ENCODE data around the gene KCNIP4. TPM values are rescaled to one million over a fixed set of nuclear protein-coding genes. Genes with fewer than 3 reads are reported as not detected.
A peak's percentile ranks its signal among the peaks of the same experiment; 100 is the strongest.

The KCNIP4 gene
- total RNA-seq, 1 donor from 2014 or later, result not detected

DNA sequence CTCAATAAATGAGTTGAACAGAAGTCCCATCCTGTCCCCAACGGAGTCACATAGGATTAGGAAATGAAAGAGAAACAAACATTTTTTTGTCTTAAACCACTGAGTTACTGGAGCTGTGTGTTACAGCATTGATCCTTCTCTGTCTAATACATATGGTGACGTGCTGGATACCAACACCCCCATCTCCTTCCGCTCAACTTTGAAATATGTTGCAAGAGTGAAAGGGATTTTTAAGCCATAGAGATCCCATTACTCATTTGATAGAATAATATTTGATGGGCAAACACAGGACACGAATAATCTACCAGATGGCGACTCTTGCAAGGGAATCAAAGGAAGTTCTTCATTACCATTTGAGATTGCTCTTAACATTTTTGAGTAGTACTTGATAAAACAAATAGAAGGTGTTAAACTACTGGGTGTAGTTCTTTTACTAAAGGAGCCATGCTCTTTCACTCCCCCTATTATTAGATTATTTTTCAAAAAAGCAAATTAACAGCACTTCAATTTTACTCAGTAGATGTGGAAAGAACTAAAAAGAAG, 1107.9 kb downstream of the KCNIP4 start:
- no peak for DNase-seq (ENCODE audit: low spot score)
- peaks cover 13% of the 10 kb centered on the region for H3K9me3 Mint-ChIP-seq (ENCODE audit: low read depth)
- no peak overlapping the region for H3K27ac Mint-ChIP-seq (ENCODE audit: unreplicated experiment)
- TF ChIP-seq, protein P1, sequence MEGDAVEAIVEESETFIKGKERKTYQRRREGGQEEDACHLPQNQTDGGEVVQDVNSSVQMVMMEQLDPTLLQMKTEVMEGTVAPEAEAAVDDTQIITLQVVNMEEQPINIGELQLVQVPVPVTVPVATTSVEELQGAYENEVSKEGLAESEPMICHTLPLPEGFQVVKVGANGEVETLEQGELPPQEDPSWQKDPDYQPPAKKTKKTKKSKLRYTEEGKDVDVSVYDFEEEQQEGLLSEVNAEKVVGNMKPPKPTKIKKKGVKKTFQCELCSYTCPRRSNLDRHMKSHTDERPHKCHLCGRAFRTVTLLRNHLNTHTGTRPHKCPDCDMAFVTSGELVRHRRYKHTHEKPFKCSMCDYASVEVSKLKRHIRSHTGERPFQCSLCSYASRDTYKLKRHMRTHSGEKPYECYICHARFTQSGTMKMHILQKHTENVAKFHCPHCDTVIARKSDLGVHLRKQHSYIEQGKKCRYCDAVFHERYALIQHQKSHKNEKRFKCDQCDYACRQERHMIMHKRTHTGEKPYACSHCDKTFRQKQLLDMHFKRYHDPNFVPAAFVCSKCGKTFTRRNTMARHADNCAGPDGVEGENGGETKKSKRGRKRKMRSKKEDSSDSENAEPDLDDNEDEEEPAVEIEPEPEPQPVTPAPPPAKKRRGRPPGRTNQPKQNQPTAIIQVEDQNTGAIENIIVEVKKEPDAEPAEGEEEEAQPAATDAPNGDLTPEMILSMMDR (IDR thresholded peaks at IDR 0.05), result no peak
- peaks cover 22% of the 10 kb centered on the region for H3K4me1 Mint-ChIP-seq (ENCODE audit: low read depth)
- H3K27me3 Mint-ChIP-seq (ENCODE audit: low read depth), result no peaks in the 10 kb centered on the region
- no peak overlapping the region for H3K4me3 Mint-ChIP-seq (ENCODE audit: unreplicated experiment)
- peaks cover 2% of the 10 kb centered on the region for H3K36me3 Mint-ChIP-seq (ENCODE audit: low read depth)

DNA sequence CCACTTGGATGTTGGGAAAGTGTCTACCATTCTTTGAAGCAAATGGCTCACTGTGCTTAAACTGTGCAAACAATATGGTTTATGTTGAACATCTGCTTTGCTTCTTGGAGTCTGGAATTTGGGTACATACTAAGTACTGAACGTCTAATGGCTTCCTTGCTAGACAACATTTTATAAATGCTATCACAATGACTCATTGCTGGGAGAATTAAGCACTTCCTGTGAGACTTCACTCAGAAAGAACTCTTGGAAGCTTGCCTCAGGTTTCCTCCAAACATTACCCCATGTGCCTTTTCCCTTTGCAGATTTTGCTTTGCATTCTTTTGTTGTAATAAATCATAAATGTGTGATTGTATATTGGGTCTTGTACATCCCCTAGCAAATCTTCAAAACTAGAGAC, 1108.6 kb downstream of the KCNIP4 start:
- TF ChIP-seq, protein P1 (IDR thresholded peaks at IDR 0.05), result no peak
- H3K27me3 Mint-ChIP-seq (ENCODE audit: low read depth), result no peaks in the 10 kb centered on the region
- H3K4me1 Mint-ChIP-seq (ENCODE audit: low read depth), result peaks cover 22% of the 10 kb centered on the region
- H3K4me3 Mint-ChIP-seq (ENCODE audit: unreplicated experiment), result no peak overlapping the region
- peak overlapping the region; percentile 33 for H3K27ac Mint-ChIP-seq (ENCODE audit: unreplicated experiment)
- no peak for DNase-seq (ENCODE audit: low spot score)
- H3K36me3 Mint-ChIP-seq (ENCODE audit: low read depth), result peaks cover 4% of the 10 kb centered on the region
- peaks cover 13% of the 10 kb centered on the region for H3K9me3 Mint-ChIP-seq (ENCODE audit: low read depth)

DNA sequence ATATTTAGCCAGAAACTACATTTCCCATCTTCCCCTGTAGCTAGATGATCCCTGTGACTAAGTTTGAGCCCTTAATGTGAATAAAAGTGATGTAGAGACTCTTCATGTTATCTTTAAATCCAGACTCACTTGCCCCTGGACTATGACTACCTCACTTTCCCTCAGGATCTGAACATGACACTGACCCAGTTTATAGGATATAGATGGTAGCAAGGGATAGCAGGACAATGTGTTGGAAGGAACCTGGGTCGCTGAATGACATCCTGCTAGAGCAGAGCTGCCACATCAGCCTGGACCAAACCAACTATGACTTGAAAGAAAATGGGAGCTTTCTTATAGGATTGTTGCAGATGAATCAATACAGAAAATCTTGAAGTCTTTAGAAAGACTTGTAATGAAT, 1110.1 kb downstream of the KCNIP4 start:
- peaks cover 4% of the 10 kb centered on the region for H3K36me3 Mint-ChIP-seq (ENCODE audit: low read depth)
- H3K4me1 Mint-ChIP-seq (ENCODE audit: low read depth), result peaks cover 22% of the 10 kb centered on the region
- H3K9me3 Mint-ChIP-seq (ENCODE audit: low read depth), result peaks cover 13% of the 10 kb centered on the region
- TF ChIP-seq, protein P1 (IDR thresholded peaks at IDR 0.05), result no peak
- no peak overlapping the region for H3K27ac Mint-ChIP-seq (ENCODE audit: unreplicated experiment)
- DNase-seq (ENCODE audit: low spot score), result no peak
- no peaks in the 10 kb centered on the region for H3K27me3 Mint-ChIP-seq (ENCODE audit: low read depth)
- H3K4me3 Mint-ChIP-seq (ENCODE audit: unreplicated experiment), result no peak overlapping the region

DNA sequence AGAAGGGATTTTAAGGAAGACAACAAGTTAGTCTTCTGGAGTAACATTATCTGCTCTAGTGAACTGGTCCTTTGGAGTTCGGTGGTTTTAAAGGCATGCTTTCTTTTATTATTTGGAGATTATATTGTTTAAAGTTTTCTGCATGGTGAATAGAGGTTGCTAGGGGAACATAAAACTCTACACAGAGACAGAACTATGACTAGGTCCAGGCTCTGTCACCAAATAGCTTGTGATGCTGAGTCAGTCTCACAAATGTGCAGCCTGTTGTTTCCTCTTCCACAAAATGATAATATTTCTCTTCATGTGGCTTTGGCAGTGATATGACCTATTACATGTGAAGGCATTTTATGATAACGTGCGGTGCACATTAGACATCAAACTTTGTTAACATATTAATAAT, 1115.7 kb downstream of the KCNIP4 start:
- Mint-ChIP-seq H3K4me1 (ENCODE audit: low read depth) (peaks cover 4% of the 10 kb centered on the region), H3K9me3 (ENCODE audit: low read depth) (no peaks in the 10 kb centered on the region), H3K27me3 (ENCODE audit: low read depth) (no peaks in the 10 kb centered on the region), H3K36me3 (ENCODE audit: low read depth) (peaks cover 2% of the 10 kb centered on the region), H3K27ac (ENCODE audit: unreplicated experiment) (peak overlapping the region; percentile 25), H3K4me3 (ENCODE audit: unreplicated experiment) (no peak overlapping the region)
- TF ChIP-seq, protein P1 (IDR thresholded peaks at IDR 0.05), result no peak
- no peak for DNase-seq (ENCODE audit: low spot score)

DNA sequence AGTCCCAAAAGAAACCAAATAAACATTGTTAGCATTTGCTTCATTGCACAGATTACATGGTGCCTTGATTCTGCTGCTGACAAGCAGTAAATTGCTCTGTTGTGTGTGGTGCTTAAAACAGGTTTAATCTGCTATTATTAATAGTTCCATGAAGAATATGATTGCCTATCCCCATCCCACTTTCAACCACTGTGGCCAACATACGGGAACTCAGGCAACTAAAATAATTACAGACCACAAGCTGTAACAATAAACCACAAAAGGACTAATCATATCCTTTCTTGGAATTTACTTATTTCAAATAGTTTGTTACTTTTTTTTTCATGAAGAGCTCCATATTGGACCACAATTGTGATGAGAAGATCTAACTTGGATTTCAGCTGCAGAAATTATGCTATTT, 1116.8 kb downstream of the KCNIP4 start:
- Mint-ChIP-seq H3K27ac (ENCODE audit: unreplicated experiment) (no peak overlapping the region), H3K4me3 (ENCODE audit: unreplicated experiment) (no peak overlapping the region), H3K4me1 (ENCODE audit: low read depth) (peaks cover 4% of the 10 kb centered on the region), H3K9me3 (ENCODE audit: low read depth) (no peaks in the 10 kb centered on the region), H3K27me3 (ENCODE audit: low read depth) (no peaks in the 10 kb centered on the region), H3K36me3 (ENCODE audit: low read depth) (peaks cover 2% of the 10 kb centered on the region)
- TF ChIP-seq, protein P1 (IDR thresholded peaks at IDR 0.05), result no peak
- no peak for DNase-seq (ENCODE audit: low spot score)
